Rectal smooth muscle tissue (tissue), 1 donor: ENCODE data around the gene ARL1.
A peak's percentile ranks its signal among the peaks of the same experiment; 100 is the strongest.
"Not testable (repeated sequence)": the region's sequence is repeated elsewhere in the genome, so short reads cannot be mapped to it uniquely, and the experiment has no call there.

Source experiments
- H3K27ac ChIP-seq: one replicate; pipeline ENCODE4 v1.7.0; 2013; ENCODE audit warnings: low read depth, low read length, inconsistent platforms
- H3K27me3 ChIP-seq: one replicate; pipeline ENCODE4 v1.7.0; 2013; ENCODE audit warnings: low read length; ENCODE audit not compliant: control insufficient read depth, insufficient read depth
- H3K36me3 ChIP-seq: one replicate; pipeline ENCODE4 v1.7.0; 2013; ENCODE audit warnings: low read length; ENCODE audit not compliant: control insufficient read depth, insufficient read depth
- H3K4me1 ChIP-seq: one replicate; pipeline ENCODE4 v1.7.0; 2013; ENCODE audit warnings: low read length; ENCODE audit not compliant: control insufficient read depth, insufficient read depth
- H3K4me3 ChIP-seq: one replicate; pipeline ENCODE4 v1.7.0; 2013; ENCODE audit warnings: low read length
- H3K9ac ChIP-seq: one replicate; pipeline ENCODE4 v1.7.0; 2013; ENCODE audit warnings: low read length

The ARL1 gene

GRCh38 chr12:101407436-101408345 is at the start of gene ARL1:
Gene ARL1 (minus strand): TSS chr12:101407772. CDS start chr12:101407645, 127 bp downstream.
- Histone ChIP-seq H3K4me1 (peaks cover 10% of the 10 kb centered on the region), H3K36me3 (no peaks in the 10 kb centered on the region), H3K9ac (peak within 1 kb of the TSS; percentile 92), H3K27ac (peak within 1 kb of the TSS; percentile 97), H3K27me3 (no peaks in the 10 kb centered on the region), H3K4me3 (peak within 1 kb of the TSS; percentile 99)

DNA sequence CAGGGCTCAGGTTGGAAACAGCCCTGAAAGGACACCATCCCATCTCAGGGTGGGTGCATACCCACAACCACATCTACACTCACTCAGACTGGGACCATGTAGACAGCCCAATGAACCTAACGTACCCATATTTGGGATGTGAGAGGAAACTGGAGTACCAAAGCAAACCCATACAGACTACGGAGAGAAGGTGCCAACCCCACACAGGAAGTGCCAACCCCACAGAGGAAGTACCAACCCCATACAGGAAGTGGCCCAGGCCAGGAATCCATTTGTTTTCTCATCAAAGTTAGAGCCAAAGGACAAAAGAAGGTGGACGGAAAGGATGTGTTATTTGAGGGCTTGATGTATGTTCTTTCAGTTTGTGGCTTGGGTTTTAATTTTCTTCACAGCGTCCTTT is 48.1 kb upstream of the ARL1 start:
- no peak overlapping the region for H3K9ac ChIP-seq
- no peaks in the 10 kb centered on the region for H3K36me3 ChIP-seq
- no peak overlapping the region for H3K27ac ChIP-seq
- no peaks in the 10 kb centered on the region for H3K27me3 ChIP-seq
- no peaks in the 10 kb centered on the region for H3K4me1 ChIP-seq
- no peak overlapping the region for H3K4me3 ChIP-seq

- no peaks in the 10 kb centered on the region for H3K27me3 ChIP-seq
- H3K4me3 ChIP-seq: no peak overlapping the region
- no peaks in the 10 kb centered on the region for H3K4me1 ChIP-seq
- H3K36me3 ChIP-seq: no peaks in the 10 kb centered on the region
- no peak overlapping the region for H3K27ac ChIP-seq
- no peak overlapping the region for H3K9ac ChIP-seq
Observed at GRCh38 chr12:101441461-101442224, 34.1 kb upstream of the ARL1 start.

- no peaks in the 10 kb centered on the region for H3K27me3 ChIP-seq
- H3K9ac ChIP-seq: no peak overlapping the region
- no peaks in the 10 kb centered on the region for H3K36me3 ChIP-seq
- no peak overlapping the region for H3K27ac ChIP-seq
- no peak overlapping the region for H3K4me3 ChIP-seq
- no peaks in the 10 kb centered on the region for H3K4me1 ChIP-seq
Observed at GRCh38 chr12:101439236-101439635, 31.7 kb upstream of the ARL1 start.

GRCh38 chr12:101436136-101436535 is 28.6 kb upstream of the ARL1 start:
- H3K36me3 ChIP-seq: no peaks in the 10 kb centered on the region
- H3K27ac ChIP-seq: no peak overlapping the region
- no peak overlapping the region for H3K4me3 ChIP-seq
- H3K27me3 ChIP-seq: no peaks in the 10 kb centered on the region
- H3K4me1 ChIP-seq: no peaks in the 10 kb centered on the region
- H3K9ac ChIP-seq: no peak overlapping the region

DNA sequence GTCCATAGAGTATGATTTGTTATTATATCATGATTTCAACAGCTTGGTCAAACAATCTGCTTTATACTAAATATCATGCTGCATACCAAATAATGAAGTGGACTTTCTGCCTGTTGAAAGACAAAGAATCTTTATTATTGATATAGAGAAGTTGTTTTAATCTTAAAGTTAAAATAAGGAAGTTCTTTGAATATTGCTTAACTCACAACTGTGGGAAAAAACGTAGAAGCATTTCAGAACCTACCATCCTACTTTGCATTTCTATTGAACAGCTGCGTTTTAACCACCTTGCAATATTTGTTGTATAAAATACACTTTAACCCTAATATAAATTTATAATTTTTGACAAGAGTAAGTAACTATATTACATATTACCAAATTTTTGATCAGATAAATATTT is 22.9 kb upstream of the ARL1 start:
- H3K9ac ChIP-seq: no peak overlapping the region
- no peaks in the 10 kb centered on the region for H3K27me3 ChIP-seq
- H3K4me1 ChIP-seq: no peaks in the 10 kb centered on the region
- H3K27ac ChIP-seq: no peak overlapping the region
- H3K36me3 ChIP-seq: no peaks in the 10 kb centered on the region
- H3K4me3 ChIP-seq: no peak overlapping the region

- no peaks in the 10 kb centered on the region for H3K27me3 ChIP-seq
- no peaks in the 10 kb centered on the region for H3K4me1 ChIP-seq
- H3K36me3 ChIP-seq: no peaks in the 10 kb centered on the region
- no peak overlapping the region for H3K4me3 ChIP-seq
- H3K9ac ChIP-seq: no peak overlapping the region
- H3K27ac ChIP-seq: no peak overlapping the region
Observed at GRCh38 chr12:101424620-101425019, 17.0 kb upstream of the ARL1 start.

GRCh38 chr12:101422066-101422465 is 14.5 kb upstream of the ARL1 start:
- H3K36me3 ChIP-seq, H3K4me3 ChIP-seq, H3K4me1 ChIP-seq, H3K27me3 ChIP-seq, H3K27ac ChIP-seq, H3K9ac ChIP-seq: not testable (repeated sequence)

DNA sequence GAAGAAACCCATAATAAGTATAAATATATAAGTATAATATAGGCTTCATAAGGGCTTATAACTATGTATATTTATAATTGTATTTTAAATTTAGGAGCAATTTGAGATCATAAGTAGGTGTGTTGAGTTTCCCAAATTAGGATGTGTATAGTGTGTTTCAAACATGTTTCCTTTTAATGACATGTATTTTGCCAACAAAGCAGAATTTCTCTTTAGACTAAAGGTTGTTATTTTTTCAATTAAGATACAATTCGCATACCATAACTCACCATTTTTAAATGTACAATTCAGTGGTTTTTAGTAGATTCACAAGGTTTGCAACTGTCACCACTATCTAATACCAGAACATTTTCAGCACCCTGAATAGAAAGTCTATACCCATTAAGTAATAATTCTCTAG is 7.7 kb upstream of the ARL1 start:
- Histone ChIP-seq H3K9ac (no peak overlapping the region), H3K4me1 (no peaks in the 10 kb centered on the region), H3K27ac (no peak overlapping the region), H3K4me3 (no peak overlapping the region), H3K36me3 (no peaks in the 10 kb centered on the region), H3K27me3 (no peaks in the 10 kb centered on the region)

- Histone ChIP-seq H3K27ac (no peak overlapping the region), H3K4me1 (no peaks in the 10 kb centered on the region)
Observed at GRCh38 chr12:101414533-101415119, 7.1 kb upstream of the ARL1 start.

DNA sequence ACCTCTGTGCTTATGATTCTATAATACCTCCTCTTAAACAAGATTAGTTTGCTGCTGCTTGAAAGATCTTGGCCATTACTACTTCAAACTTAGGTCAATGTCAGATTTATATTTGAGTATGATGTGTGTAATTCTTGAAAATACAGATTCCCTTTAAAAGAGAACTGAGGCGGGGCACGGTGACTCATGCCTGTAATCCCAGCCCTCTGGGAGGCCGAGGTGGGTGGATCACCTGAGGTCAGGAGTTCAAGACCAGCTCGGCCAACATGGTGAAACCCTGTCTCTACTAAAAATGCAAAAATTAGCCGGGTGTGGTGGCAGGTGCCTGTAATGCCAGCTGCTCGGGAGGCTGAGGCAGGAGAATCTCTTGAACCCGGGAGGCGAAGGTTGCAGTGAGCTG is 2.6 kb upstream of the ARL1 start:
- H3K27ac ChIP-seq, H3K9ac ChIP-seq, H3K4me3 ChIP-seq, H3K36me3 ChIP-seq, H3K4me1 ChIP-seq, H3K27me3 ChIP-seq: not testable (repeated sequence)

More at GRCh38 chr12:101414533-101415119, 7.1 kb upstream of the ARL1 start:
- H3K27me3 ChIP-seq: no peaks in the 10 kb centered on the region
- H3K36me3 ChIP-seq: no peaks in the 10 kb centered on the region
- H3K9ac ChIP-seq: no peak overlapping the region
- H3K4me3 ChIP-seq: no peak overlapping the region

- Histone ChIP-seq H3K9ac (peak overlapping the region; percentile 90), H3K27me3 (no peaks in the 10 kb centered on the region), H3K36me3 (no peaks in the 10 kb centered on the region), H3K27ac (peak overlapping the region; percentile 97), H3K4me1 (peaks cover 10% of the 10 kb centered on the region), H3K4me3 (peak overlapping the region; percentile 99)
Observed at GRCh38 chr12:101407049-101407435, 530 bp downstream of the ARL1 start.
